RPMI7951 (cell line): ENCODE measurements around the gene MRPL58. TPM values are rescaled to one million over a fixed set of nuclear protein-coding genes. Genes with fewer than 3 reads are reported as not detected.
"Not testable (repeated sequence)": the region's sequence is repeated elsewhere in the genome, so short reads cannot be mapped to it uniquely, and the experiment has no call there.

ENCODE experiments used
- DNase-seq: peaks from one replicate; pipeline ENCODE4 v3.0.0-alpha.2; 2012; ENCODE audit warnings: low read depth
- total RNA-seq: library from RNA; depleted of rRNA; stranded (reverse); fragments of >200 nt; shearing (Covaris generic); gene quantifications from 2 replicates; pipeline ENCODE4 v1.2.3, GENCODE V29; 2014

MRPL58 gene
- total RNA-seq, 1 experiment from 2014 or later, result 48.8 TPM

- DNase-seq, result no peak
These were observed 656 bp downstream of the MRPL58 start for GRCh38 chr17:75013092-75013559.

GRCh38 chr17:75019146-75019545 lies 6.7 kb downstream of the MRPL58 start:
- no peak for DNase-seq

- DNase-seq, result no peak
These were observed 7.2 kb downstream of the MRPL58 start for GRCh38 chr17:75019710-75020109.

- DNase-seq, result no peak
These were observed 8.1 kb downstream of the MRPL58 start for GRCh38 chr17:75020331-75021110.

- DNase-seq, result no peak
These were observed 12.4 kb downstream of the MRPL58 start for GRCh38 chr17:75024686-75025397.

- DNase-seq, result not testable (repeated sequence)
These were observed 12.9 kb downstream of the MRPL58 start for GRCh38 chr17:75025398-75025734.

- not testable (repeated sequence) for DNase-seq
These were observed 14.2 kb downstream of the MRPL58 start for GRCh38 chr17:75026650-75027049.

GRCh38 chr17:75030161-75030560 lies 17.7 kb downstream of the MRPL58 start:
- no peak for DNase-seq

GRCh38 chr17:75031972-75032719 lies 19.7 kb downstream of the MRPL58 start:
- DNase-seq, result peak; percentile 91

GRCh38 chr17:75032720-75033280 lies 20.3 kb downstream of the MRPL58 start:
- peak; percentile 44 for DNase-seq

GRCh38 chr17:75033346-75034235 lies 21.1 kb downstream of the MRPL58 start:
- DNase-seq, result peak; percentile 85

GRCh38 chr17:75034236-75034908 lies 21.9 kb downstream of the MRPL58 start:
- DNase-seq, result peak; percentile 83

GRCh38 chr17:75036643-75037268 lies 24.3 kb downstream of the MRPL58 start:
- peak; percentile 94 for DNase-seq

GRCh38 chr17:75039238-75039637 lies 26.8 kb downstream of the MRPL58 start:
- DNase-seq, result no peak

- DNase-seq, result no peak
These were observed 29.3 kb downstream of the MRPL58 start for GRCh38 chr17:75041656-75042280.

GRCh38 chr17:75043789-75044188 lies 31.3 kb downstream of the MRPL58 start:
- not testable (repeated sequence) for DNase-seq

GRCh38 chr17:75044716-75045115 lies 32.2 kb downstream of the MRPL58 start:
- no peak for DNase-seq

- DNase-seq, result not testable (repeated sequence)
These were observed 33.5 kb downstream of the MRPL58 start for GRCh38 chr17:75045946-75046406.
